ENCODE results near the gene GOLT1A.

DNA sequence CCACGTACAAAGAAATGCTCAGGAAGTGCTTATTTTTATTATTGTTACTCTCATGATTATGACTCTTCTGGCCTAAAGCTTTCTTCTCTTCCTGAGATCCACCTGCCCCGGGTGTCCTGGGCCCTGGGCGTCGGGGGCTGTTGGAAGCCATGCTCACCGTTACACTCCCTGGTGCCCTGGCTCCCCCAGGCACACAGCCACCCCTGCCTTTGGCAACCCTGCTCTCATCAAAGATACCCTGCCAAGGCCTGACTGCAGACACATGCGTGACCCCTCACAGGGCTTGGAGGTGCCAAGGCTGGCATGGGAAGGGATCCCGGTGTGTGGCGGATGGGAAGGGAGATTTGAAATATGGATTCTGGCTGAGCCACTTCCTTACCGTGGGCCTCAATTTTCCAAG lies 14.2 kb downstream of the GOLT1A start:
- TF ChIP-seq, protein P1, sequence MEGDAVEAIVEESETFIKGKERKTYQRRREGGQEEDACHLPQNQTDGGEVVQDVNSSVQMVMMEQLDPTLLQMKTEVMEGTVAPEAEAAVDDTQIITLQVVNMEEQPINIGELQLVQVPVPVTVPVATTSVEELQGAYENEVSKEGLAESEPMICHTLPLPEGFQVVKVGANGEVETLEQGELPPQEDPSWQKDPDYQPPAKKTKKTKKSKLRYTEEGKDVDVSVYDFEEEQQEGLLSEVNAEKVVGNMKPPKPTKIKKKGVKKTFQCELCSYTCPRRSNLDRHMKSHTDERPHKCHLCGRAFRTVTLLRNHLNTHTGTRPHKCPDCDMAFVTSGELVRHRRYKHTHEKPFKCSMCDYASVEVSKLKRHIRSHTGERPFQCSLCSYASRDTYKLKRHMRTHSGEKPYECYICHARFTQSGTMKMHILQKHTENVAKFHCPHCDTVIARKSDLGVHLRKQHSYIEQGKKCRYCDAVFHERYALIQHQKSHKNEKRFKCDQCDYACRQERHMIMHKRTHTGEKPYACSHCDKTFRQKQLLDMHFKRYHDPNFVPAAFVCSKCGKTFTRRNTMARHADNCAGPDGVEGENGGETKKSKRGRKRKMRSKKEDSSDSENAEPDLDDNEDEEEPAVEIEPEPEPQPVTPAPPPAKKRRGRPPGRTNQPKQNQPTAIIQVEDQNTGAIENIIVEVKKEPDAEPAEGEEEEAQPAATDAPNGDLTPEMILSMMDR (IDR thresholded peaks at IDR 0.05): no peak
- TF ChIP-seq POLR2A (IDR thresholded peaks at IDR 0.05): no peak
